Brain microvascular endothelial cell (primary cell): ENCODE results near the gene COPZ1.

Source experiments
- DNase-seq: peaks from one replicate; pipeline ENCODE4 v3.0.0-alpha.2; 2020
- H3K27ac ChIP-seq: fragments of 250-450 bp; sonication (Bioruptor Pico); 2 replicates; pipeline ENCODE4 v1.5.1; 2020; ENCODE audit warnings: mild to moderate bottlenecking, moderate library complexity
- H3K27me3 ChIP-seq: fragments of 250-450 bp; sonication (Bioruptor Pico); replicated peaks from 2 replicates; pipeline ENCODE4 v1.5.1; 2020; ENCODE audit warnings: mild to moderate bottlenecking
- H3K36me3 ChIP-seq: fragments of 250-450 bp; sonication (Bioruptor Pico); replicated peaks from 2 replicates; pipeline ENCODE4 v1.5.1; 2020; ENCODE audit warnings: mild to moderate bottlenecking
- H3K4me3 ChIP-seq: 2 replicates; pipeline ENCODE4 v1.5.1; 2011; ENCODE audit warnings: low read depth, mild to moderate bottlenecking, control low read depth, low read length, moderate library complexity
- in situ Hi-C: cut with HindIII; loops from 2 replicates; pipeline ENCODE4 v1.10.0; 2017; ENCODE audit warnings: low sequenced_read_pairs, low pct_ligation_motif_present
- TF ChIP-seq, protein P1 (sequence below): IDR thresholded peaks from 2 replicates; pipeline ENCODE4 v1.5.1; 2011; ENCODE audit warnings: low read depth, mild to moderate bottlenecking, moderate library complexity, low read length, control low read depth, inconsistent platforms; ENCODE audit errors: missing control alignments

The COPZ1 gene

DNA sequence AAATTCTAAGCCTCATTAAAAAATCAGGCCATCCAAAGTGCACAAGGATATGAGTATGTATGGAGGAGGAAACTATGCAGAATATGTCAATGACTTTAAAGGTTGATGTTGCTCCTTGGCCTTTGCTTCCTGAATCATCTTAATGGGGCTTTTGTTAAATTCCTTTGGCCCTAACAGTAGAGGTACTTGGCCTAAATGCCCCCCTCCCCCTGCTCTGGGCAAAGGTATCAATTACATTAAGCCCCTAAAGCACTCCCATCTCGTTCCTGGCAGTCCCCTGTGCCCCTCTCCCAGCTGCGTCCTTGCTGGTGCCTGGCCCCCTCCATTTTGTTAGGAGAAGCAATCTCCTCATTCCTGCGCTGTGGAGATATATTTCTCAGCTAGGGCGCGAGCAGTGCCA is 4.8 kb downstream of the COPZ1 start:
- H3K4me3 ChIP-seq = no peak overlapping the region
- peaks cover 2% of the 10 kb centered on the region for H3K36me3 ChIP-seq
- TF ChIP-seq, protein P1, sequence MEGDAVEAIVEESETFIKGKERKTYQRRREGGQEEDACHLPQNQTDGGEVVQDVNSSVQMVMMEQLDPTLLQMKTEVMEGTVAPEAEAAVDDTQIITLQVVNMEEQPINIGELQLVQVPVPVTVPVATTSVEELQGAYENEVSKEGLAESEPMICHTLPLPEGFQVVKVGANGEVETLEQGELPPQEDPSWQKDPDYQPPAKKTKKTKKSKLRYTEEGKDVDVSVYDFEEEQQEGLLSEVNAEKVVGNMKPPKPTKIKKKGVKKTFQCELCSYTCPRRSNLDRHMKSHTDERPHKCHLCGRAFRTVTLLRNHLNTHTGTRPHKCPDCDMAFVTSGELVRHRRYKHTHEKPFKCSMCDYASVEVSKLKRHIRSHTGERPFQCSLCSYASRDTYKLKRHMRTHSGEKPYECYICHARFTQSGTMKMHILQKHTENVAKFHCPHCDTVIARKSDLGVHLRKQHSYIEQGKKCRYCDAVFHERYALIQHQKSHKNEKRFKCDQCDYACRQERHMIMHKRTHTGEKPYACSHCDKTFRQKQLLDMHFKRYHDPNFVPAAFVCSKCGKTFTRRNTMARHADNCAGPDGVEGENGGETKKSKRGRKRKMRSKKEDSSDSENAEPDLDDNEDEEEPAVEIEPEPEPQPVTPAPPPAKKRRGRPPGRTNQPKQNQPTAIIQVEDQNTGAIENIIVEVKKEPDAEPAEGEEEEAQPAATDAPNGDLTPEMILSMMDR = no peak
- in situ Hi-C loops = no loop called here
- H3K27ac ChIP-seq = no peak overlapping the region
- no peaks in the 10 kb centered on the region for H3K27me3 ChIP-seq
- DNase-seq = no peak

DNA sequence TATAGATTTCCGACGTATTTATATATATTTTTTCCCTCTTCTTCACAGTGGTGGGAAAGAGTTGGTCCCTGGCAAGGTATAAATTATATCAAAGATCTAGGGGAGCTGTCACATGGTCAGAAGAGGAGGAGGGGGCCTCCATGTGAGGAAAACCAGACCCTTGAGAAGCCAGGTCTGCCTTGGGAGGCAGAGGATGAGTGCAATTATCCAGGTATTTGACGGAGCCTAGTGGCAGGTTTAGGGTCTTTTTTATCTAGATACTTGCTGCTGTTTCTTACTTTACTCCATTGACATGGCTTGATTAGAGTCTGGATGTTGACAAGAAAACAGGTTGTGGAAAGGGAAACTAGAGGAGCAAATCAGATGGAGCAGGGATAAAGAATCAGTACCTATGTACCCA is 5.5 kb downstream of the COPZ1 start:
- Histone ChIP-seq H3K4me3 (no peak overlapping the region), H3K27ac (no peak overlapping the region), H3K27me3 (no peaks in the 10 kb centered on the region), H3K36me3 (peaks cover 2% of the 10 kb centered on the region)
- no peak for DNase-seq
- in situ Hi-C loops = no loop called here
- TF ChIP-seq, protein P1 = no peak

DNA sequence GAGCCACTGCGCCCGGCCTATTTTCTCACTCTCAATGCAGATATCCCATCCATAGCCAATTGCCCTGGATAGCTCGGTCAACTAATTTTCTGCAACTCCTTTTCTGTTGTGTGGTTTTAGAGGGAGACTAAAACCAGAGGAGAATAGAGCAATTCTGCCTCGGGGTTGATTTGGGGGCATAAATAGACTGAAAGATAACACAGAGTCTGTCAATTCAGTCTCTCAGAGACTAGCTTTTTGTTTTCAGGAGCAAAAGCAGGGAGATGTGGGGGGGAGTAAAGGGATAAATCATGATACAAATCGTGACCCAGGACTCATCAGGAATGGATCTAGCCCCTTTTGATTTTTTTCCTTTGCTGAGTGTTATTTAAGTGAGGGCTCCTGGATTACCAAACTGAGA is 6.5 kb downstream of the COPZ1 start:
- H3K4me3 ChIP-seq = no peak overlapping the region
- TF ChIP-seq, protein P1 = no peak
- H3K36me3 ChIP-seq = peaks cover 2% of the 10 kb centered on the region
- H3K27ac ChIP-seq = no peak overlapping the region
- H3K27me3 ChIP-seq = no peaks in the 10 kb centered on the region
- in situ Hi-C loops = no loop called here
- no peak for DNase-seq

DNA sequence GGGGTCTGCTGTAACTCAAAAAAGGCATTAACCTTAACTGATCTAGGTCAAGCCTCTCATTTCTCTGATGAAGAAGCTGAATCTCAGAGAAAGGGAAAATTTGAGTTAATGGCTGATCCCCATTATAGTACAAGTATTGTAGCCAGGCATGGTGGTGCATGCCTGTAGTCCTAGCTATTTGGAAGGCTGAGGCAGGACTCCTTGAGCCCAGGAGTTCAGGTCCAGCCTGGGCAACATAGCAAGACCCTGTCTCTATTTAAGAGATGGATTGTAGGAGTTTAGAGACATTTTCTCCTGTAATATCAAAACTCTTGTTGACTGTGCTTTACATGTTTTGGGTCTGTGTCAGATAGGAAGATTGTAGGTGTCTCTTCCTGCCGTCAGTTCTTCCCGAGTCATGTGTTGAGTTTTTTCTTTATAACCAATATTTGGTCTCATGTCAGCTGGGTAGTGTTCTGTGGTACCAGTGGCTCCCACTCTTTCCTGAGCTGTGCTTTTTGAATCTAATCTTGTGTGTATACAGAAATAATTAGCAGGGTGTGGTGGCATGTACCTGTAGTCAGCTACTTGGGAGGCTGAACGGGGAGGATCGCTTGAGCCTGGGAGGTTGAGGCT is 8.6 kb downstream of the COPZ1 start:
- in situ Hi-C loops = no loop called here
- TF ChIP-seq, protein P1 = no peak
- no peak overlapping the region for H3K27ac ChIP-seq
- no peaks in the 10 kb centered on the region for H3K27me3 ChIP-seq
- no peak overlapping the region for H3K4me3 ChIP-seq
- no peak for DNase-seq
- peaks cover 2% of the 10 kb centered on the region for H3K36me3 ChIP-seq

DNA sequence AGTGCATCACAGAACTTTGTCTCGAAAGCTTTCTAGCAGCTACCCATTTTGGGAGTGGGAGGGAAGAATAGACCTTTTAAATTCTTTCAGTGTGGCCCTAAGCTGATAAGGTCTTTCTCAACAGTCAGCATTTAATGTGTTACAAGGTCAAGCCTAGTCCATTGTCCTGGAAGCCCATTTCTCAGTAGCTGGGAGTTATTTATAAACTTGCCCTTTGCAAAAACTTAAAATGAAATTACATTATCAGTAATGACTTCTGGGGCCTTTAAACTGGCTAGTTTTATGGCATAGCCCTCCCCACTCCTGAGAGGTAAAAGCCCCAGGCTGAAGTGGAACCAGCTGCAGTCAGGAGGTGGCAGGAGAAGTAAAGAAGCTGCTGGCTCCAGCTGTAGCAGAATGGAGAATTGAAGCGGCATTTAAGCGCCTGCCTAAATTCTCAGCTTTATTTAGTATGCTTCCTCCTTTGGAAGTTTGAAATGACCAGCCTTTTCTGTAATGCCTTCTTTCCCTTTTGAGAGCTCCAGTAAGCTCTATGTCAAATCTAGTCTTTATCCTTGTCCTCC is 12.4 kb downstream of the COPZ1 start:
- Histone ChIP-seq H3K4me3 (no peak overlapping the region), H3K27me3 (no peaks in the 10 kb centered on the region), H3K27ac (no peak overlapping the region), H3K36me3 (peaks cover 20% of the 10 kb centered on the region)
- DNase-seq = no peak
- in situ Hi-C loops = no loop called here
- TF ChIP-seq, protein P1 = peak; percentile 18
